Stimulated activated CD4-positive, alpha-beta T cell treated with anti-CD3 and anti-CD28 coated beads, Interleukin-4, amount 100 ng/mL, for 24 hours (primary cell): ENCODE results near the gene DISC1.

ENCODE experiments used
- DNase-seq: peaks from one replicate; pipeline ENCODE4 v3.0.0-alpha.2; 2020

DISC1 gene

DNA sequence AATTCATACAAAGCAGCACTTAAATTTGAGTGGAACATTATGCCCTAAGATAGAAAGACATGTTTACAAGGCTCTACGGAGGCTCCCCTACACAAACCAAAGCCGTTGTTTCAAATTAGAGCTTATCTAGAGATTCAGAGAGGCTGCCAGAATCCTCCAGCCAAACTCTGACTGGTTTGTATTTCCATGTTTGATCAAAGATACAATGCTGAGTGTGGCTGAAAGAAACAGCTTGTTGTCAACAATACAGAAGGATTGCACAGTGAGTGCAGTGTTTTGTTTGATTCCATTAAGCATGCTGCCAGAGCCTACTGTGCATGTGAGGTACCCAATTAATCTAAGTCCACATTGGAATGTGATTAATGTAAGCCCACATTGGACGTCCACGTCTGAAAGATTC, 402.7 kb downstream of the DISC1 start:
- no peak for DNase-seq

DNA sequence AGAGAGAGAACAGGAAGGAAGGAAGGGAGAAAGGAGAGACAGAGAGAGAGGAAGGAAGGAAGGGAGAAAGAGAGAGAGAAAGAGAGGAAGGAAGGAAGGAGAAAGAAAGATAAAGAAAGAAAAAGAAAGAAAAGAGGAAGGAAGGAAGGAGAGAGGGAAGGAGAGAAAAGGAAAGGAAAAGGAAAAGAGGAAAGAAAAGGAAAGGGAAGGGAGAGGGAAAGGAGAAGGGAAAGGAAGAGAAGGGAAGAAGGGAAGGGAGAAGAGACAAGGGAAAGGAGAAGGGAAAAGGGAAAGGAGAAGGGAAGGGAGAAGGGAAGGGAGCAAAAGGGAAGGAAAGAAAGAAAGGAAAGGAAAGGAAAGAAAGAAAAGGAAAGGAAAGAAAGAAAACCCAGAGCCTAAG, 404.6 kb downstream of the DISC1 start:
- no peak for DNase-seq

GRCh38 chr1:232033285-232033684, 406.7 kb downstream of the DISC1 start:
- no peak for DNase-seq

GRCh38 chr1:232034556-232034955, 408.0 kb downstream of the DISC1 start:
- DNase-seq: no peak

GRCh38 chr1:232036181-232036933, 409.8 kb downstream of the DISC1 start:
- no peak for DNase-seq

DNA sequence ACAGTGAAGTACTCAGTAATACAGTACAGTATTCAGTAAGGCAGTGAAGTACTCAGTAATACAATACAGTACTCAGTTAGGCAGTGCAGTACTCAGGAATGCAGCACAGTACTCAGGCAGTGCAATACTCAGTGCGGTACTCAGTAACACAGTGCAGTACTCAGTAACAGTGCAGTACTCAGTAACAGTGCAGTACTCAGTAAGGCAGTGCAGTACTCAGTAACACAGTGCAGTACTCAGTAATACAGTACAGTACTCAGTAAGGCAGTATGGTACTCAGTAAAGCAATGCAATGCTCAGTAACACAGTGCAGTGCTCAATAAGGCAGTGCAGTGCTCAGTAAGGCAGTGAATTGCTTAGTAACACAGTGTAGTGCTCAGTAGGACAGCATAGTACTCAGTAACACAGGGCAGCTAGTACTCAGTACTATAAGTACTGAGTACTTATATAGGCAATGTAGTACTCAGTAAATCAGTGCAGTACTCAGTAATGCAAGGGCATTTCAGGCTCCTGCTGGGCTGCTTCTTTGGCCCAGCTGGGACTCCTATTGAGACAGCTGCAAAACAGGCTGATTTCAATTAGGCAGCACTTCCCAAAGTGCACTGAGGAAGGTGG, 411.3 kb downstream of the DISC1 start:
- DNase-seq: no peak

- no peak for DNase-seq
Observed at GRCh38 chr1:232038706-232039677, 412.4 kb downstream of the DISC1 start.

DNA sequence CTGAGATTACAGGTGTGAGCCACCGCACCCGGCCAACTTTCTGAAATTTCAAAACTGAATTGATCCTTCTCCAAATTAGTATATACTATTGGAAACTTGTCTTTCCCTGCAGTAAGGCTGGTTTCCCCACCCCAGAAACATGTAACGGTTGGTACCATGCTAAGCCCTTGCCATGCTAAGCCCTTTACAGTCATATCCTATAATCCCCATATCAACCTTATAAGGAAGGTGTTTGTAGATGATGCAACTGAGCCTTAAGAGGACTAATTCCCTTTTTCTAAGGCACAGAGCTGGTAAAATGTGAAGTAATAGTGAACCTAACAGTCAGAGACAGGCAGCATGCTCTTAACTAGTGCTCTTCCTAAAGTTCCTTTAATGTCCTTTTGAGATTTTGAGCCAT, 413.7 kb downstream of the DISC1 start:
- DNase-seq: no peak

- no peak for DNase-seq
Observed at GRCh38 chr1:232044728-232045127, 418.1 kb downstream of the DISC1 start.

DNA sequence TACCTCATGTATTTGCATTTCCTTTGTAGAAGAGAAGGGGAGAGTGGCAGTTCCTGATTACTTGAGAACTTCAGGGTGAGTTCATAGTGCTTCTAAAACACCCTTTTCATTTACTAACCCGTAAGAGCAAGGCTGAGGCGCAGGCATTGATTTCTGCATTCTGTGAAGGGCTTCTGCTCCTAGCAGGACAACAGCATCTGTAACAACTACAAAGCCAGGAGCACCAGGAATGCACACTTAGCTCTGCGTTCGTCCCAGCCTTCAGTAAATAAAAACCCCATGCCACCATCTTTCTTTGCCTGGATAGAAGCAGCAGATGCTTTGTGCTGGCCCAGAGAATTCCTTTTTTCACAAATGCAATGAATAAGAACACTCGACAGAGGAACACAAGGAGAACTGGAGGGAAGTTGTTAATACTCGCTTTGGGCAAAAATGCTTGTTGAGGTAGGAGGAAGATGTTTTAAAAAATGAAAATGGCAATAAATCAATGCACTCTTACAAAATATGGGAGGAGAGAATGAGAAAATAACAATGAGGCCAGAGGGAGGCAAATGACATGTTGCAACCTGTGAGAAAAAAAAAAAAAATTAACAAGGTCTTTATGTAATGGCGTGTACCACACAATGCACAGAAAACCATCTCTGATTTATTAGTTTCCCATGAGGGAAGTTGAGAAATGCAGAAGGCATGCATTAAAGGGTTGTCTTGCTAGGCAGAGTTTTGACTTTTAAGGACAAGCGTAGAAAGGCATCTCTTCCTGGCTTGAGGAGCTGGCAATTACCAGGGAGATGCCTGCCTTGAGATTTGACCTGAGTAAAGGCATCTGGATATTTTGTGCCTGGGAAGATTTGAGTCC, 418.8 kb downstream of the DISC1 start:
- DNase-seq: no peak

DNA sequence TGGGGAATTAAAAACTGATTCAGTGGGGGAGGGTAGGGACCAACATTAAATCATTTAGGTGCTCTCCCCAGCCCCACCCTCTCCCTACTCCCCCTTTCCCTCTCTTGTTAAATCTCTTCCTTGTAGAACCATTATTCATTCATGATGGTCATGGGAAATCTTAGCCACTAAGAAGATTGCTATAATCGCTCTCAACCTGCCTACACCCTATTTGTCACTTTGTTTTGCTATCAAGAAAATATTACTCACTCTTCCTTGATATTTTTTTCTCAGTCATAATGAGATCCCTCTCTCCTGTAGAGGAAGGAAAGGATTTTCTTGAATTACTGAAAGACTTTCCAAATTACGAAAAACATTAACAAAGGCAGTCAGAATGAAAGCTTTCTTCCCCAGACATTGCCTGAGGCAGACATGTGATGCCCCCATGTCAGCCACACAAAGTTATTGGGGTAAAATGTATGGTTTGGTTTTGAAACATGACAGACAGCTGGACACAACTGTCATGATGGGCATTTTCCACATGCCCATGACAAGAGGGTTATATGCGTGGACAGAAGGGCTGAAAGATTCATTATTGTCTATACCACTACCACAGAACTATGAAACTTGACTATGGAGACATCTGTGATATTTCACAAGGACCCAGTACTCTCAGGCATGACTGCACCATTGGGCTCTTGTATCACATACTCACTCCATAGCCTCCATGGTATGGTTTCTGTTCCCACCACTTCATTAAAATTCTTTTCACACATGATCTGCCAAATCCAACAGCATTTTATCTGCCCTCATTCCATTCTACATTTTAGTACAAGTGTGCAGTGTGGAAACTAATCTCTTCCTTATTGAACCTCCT, 420.1 kb downstream of the DISC1 start:
- DNase-seq: peak; percentile 10

DNA sequence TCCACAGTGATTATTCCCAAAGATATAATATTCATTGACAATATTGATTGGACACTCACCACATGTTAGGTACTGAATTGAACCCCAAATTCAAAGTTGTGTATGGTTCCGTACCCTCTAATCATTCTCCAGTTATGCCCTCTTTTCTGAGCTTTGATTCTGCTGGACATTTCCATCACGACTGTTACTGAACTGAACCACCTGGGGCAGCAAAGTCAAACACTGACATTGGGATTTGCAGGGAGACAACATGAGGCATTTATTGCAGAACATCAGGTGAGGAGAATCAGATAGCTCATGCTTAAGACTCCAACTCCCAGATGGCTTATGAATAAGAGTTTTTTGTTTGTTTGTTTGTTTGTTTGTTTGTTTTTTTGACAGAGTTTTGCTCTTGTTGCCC, 420.9 kb downstream of the DISC1 start:
- DNase-seq: no peak

DNA sequence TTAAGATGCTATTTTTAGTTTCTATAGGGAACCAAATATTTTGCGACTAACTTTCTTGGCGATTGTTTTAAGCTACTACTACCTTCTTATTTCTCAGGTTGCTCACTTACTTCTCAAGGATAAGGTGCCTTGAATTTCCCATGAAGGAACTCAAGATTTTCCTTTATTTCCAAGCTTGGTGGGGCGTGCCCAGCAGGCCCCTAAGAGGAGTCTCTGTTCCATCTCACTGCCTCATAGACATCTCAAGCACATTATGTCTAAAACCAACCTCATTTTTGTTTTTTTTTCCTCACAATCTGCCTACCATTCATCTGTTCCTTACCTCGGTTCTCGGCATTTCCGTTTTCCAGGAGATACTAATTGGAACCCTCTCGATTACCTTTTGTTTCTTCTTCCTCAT, 421.9 kb downstream of the DISC1 start:
- no peak for DNase-seq

DNA sequence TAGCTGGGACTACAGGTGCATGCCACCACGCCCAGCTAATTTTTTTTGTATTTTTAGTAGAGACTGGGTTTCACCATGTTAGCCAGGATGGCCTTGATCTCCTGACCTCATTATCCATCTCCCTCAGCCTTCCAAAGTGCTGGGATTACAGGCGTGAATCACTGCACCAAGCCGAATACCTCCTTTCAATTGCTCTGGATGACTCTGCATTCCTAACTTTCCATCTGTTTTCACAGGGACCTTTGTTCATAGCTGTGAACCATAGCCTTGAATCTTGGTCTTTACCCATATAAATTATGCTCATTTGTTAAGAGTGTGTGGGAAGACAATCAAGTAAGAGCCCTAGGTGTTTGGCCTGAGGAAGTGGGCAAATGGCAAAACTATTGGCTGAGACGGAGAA, 422.7 kb downstream of the DISC1 start:
- no peak for DNase-seq

DNA sequence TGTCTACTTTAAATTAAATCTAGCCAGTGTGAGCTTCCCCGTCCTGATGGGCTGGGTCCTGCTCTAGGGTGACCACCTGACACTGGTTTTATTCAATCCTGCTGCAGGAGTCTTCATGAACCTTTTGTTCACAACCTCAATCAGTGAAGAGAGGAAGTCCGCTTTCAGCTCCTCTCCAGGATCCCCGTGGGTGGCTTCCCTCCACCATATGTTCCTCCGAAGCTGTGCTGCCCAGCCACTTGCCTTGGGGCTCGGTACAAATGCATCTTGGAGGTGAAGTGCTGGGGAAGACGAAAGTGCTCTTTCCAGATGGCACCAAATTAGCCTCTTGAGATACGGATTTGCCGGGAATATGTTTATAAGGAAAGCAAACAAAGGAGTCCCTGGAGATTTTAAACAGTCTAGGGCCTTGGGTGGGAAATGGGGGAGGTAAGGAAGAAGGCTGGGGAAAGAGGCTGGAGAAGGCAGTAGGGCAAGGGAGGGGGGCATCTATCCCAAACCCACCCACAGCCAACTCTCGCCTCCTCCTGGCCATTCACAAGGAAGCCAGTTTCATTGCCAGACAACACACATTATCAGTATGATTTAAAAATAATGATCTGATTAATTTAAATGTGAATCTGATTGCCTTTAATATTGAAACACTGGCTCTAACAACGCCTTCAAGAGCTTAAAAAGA, 430.8 kb downstream of the DISC1 start:
- no peak for DNase-seq

- no peak for DNase-seq
Observed at GRCh38 chr1:232057896-232058274, 431.3 kb downstream of the DISC1 start.

DNA sequence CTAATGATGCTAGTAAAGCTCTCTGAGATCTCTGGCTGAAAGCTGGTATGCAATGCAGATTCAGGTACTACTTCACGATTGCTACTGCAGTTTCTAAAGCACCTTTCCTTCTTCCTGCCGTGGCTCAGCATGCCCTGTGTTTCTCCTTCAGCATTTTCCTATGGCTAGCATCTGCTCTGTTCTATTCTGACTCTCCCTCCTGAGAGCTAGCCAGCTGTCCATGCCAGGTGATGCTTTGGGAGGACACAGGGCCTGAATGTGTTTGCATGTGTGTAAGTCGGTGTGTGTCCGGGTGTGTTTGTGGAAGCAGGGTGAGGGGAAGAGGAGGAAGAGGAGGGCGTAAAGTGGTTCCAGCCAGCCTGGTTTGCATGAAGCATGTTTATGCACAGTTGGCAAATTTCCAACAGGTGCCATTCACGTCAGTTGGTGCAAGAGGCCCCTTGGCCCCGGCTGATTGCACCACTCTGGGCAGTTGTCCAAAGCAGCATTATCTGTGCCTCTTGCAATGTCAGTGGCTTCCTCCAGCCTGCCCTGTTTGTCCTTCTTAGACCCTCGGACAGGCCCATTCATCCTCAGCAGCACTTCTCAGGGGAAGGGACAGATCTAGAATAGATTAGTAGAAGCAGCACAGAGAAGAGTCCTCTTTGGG, 433.3 kb downstream of the DISC1 start:
- no peak for DNase-seq

DNA sequence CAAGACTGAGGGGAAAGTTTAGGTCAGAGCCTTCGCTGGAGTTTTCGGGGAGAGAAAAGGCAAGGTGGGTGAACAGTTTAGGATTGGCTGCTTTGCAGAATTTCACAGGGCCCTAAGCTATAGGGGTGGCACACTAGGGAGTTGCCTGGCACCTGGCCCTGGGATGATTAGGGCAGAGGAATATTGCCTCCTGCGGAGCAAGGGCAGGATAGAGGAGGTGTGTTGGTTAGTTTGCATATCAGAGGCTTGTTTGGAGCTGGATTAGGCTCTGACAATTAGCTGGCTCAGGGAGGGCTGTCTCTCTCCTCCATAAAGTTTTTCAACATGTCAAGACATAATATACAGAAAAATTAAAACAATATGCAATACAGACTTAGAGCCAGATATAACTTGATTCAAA, 436.4 kb downstream of the DISC1 start:
- no peak for DNase-seq

- DNase-seq: no peak
Observed at GRCh38 chr1:232066521-232066920, 439.9 kb downstream of the DISC1 start.

DNA sequence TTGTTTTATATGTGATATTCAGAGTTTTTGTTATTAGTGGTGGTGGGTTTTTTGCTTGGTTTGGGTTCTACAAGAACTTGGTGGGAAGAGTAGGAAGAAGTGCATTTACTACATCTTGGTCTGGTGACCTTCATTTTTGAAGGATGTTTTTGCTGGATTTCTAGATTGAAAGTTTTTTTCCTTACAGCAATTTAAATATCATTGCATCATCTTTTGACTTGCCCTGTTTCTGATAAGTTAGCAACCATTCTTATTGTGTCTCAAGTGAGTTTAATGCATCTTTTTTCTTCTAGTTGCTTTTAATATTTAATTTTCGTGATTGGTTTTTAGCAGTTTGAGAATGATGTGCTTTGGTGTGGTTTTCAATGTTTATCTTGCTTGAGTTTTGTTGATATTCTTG, 447.7 kb downstream of the DISC1 start:
- no peak for DNase-seq

DNA sequence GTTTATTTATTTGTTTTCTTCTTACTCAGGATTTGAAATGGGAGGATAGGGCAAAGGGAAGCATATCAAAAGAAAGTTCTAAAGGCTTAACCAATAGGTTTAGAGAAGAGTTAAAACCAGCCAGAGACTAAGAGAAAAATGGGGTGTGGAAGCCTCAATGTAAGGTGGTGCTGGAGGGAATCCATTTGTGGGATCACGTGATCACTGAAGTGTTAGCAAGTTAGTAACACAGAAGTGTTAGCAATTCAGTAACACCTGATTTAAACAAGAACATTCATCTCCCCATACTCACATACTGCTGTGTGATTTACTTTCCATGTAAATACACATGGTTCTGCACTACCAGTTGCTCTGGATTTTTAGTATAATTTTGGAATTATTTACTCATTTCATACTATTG, 451.2 kb downstream of the DISC1 start:
- DNase-seq: no peak
